HG02970 (cell line): ENCODE results near the gene RMND5A.
"Not testable (repeated sequence)": the region's sequence is repeated elsewhere in the genome, so short reads cannot be mapped to it uniquely, and the experiment has no call there.

Experiments
- ATAC-seq: cut with Tn5 transposase; IDR thresholded peaks from one replicate; pipeline ENCODE4 v1.9.1; 2021; ENCODE audit warnings: mild to moderate bottlenecking, moderate library complexity, moderate number of reproducible peaks; ENCODE audit not compliant: unreplicated experiment, low FRiP score

Gene RMND5A

GRCh38 chr2:86708126-86708525 lies 12.0 kb upstream of the RMND5A start:
- ATAC-seq, result not testable (repeated sequence)

DNA sequence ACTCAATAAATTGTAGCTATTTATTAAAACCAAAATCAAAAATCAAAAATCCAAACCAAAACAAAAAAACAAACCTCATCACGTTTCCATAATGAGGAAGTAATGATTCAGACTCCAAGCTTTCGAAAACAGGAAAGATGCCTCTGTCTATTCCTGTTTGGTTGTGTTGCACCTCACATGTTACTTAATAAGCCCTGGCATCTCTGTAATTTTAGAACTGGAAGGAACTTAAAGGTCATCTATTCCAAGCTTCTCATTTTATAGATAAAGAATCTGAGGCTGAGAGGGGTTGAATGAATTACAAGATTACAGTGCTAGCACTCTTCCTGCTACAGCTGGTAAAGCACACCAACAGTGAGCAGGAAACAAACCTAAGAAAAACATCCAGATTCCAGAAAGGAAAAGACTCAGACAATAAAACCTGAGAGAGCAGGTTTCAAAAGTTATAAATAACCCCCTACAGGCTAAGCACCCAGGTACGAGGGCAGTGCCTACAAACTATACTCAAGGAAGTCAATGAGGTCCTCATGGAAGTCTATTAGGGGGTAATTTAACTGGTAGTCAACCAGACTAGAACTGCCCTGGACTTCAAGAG lies 5.4 kb upstream of the RMND5A start:
- not testable (repeated sequence) for ATAC-seq

GRCh38 chr2:86719263-86719636 lies 841 bp upstream of the RMND5A start:
- not testable (repeated sequence) for ATAC-seq

- peak; percentile 11 for ATAC-seq
Measured at GRCh38 chr2:86720540-86721320, 639 bp downstream of the RMND5A start.

GRCh38 chr2:86725706-86726105 lies 5.6 kb downstream of the RMND5A start:
- ATAC-seq, result not testable (repeated sequence)

GRCh38 chr2:86732040-86732525 lies 12.0 kb downstream of the RMND5A start:
- ATAC-seq, result not testable (repeated sequence)

DNA sequence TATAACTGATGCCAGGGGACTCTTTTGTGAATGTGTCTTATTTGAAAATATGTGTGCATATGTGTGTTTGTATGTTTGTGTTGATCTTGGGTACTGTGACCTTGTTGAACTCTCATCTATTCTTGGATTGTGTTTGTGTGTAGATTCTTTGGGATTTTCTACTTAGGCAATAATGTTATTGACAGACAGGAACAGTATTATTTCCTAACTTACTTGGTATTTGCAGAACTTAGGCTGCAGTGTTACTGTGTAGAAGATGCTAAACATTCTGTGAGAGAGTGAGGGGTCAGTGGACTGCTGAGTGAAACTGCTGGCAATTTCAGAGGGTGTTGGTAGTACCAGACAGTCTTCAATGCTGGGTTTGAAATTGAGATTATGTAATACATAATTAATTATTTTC lies 12.7 kb downstream of the RMND5A start:
- ATAC-seq, result not testable (repeated sequence)

- not testable (repeated sequence) for ATAC-seq
Measured at GRCh38 chr2:86733528-86733927, 13.4 kb downstream of the RMND5A start.

DNA sequence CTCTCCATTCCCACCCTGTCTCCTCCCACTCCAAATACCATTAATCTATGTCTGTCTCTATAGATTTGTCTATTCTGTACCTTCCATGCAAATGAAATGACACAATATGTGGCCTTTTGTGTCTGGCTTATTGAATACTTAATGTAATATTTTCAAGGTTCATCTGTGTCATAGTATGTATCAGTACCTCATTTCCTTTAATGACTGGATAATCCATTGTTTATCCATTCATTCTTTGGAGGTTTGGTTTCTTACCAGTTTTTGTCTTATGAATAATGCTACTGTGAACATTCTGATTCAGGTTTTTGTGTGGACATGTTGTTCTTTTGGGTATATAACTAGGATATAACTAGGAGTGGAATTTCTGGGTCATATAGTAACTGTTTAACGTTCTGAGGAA lies 14.8 kb downstream of the RMND5A start:
- ATAC-seq, result not testable (repeated sequence)

- not testable (repeated sequence) for ATAC-seq
Measured at GRCh38 chr2:86739485-86739884, 19.4 kb downstream of the RMND5A start.

DNA sequence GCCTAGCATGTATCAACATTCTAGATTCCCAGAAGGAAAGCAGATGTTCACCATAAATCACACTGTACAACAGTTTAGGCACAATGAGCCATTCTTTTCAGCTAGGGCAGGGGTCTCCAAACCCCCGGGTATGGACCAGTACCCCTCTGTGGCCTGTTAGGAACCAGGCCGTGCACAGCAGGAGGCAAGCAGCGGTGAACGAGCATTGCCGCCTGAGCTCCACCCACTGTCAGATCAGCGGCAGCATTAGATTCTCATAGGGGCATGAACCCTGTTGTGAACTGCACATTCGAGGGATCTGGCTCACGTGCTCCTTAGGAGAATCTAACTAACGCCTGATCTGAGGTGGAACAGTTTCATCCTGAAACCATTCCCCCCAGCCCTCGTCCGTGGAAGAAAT lies 19.8 kb downstream of the RMND5A start:
- ATAC-seq, result not testable (repeated sequence)

- not testable (repeated sequence) for ATAC-seq
Measured at GRCh38 chr2:86741889-86742498, 21.9 kb downstream of the RMND5A start.

DNA sequence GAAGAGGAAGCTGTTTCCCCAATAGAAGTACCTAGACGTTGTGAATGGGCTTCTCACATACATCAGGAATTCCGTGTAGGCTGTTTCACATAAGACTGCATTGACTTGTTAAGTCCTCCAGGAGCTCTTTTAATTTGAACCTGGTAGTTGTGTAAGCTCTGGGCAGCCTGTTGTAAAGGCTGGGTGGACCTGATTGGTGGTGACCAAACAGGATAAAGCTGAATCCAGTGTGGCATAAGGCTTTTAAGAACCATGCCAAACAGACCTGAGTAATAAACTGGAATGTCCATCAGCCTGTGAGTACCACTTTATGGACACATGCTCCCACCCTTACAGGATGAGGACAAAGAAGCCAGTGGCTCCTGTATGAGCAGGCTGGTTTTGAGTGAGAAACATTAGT lies 24.1 kb downstream of the RMND5A start:
- no peak for ATAC-seq

GRCh38 chr2:86746939-86747338 lies 26.8 kb downstream of the RMND5A start:
- ATAC-seq, result no peak

DNA sequence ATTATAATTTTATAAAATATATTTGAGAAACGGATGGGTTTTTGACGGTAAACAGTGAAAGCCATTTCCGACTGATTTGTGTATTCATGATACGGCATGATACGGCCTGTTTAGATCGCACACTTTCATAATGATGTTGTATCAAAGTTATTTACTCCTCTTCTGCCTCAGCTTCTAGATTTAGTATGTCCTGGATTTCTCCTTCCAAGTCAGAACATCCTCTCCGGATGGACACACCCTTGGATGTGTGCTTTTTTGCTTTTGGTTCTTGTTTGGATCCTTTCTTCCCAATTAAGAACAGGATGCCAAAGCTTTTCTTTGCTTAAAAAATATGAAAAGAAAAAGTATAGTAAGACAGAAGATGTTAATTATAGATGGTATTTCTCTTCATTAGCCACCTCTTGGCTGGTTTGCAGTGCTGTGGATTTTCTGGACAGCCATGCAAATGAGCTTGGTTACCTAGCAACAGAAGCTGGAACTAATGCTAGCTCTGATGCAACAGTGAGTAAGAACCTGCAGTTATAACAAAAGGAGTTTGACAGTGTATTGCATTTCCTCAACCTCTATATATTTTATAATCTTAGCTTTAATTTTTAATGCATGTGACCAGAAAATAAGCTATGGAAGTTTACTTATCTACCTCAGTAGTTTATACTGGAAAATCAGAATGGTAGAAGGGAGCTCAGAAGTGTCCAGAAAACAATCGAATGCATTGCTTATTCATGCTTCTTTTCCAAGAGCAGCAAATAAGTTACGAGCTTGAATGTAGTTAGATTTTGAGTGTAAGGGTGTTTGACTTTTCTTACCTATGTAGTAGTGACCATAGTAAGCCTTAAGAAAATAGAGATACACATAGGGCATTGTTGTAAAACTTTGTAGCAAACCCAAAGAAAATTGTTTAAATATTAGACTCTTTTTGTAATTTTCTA lies 27.9 kb downstream of the RMND5A start:
- no peak for ATAC-seq

GRCh38 chr2:86750240-86750839 lies 30.2 kb downstream of the RMND5A start:
- no peak for ATAC-seq

DNA sequence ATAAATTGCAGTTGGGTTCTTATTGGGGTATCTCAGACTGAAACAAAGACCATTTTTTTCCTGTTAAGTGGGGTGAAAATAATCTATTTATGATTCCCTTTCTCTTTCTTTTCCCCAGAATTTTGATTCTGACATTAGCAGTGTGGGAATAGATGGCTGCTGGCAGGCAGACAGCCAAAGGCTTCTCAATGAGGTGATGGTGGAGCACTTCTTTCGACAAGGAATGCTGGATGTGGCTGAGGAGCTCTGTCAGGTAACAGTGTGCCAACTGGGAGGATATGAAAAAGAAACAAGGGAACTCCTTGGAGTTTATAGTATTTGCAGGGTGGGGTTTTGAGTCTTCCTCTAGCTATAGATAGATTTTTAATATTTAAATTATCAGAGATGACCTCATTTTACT lies 31.7 kb downstream of the RMND5A start:
- no peak for ATAC-seq

DNA sequence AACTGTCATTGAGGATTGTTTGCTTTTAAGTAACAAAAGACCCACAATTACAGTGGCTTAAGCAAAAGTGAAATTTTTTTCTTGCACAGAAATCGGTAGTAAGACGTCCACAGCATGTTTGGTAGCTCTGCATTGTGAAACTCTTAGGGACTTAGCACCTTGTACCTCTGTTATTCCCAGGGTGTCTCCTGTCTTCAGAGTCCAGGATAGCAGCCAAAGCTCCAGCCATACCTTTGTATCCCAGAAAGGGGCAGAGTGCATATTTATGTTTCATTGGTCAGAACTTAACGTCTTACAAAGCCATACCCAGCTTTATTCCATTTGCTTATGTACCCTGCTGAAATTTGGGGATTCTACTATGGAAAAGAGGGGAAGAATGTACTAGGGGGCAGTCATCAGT lies 32.8 kb downstream of the RMND5A start:
- ATAC-seq, result no peak

GRCh38 chr2:86753606-86754005 lies 33.5 kb downstream of the RMND5A start:
- no peak for ATAC-seq

DNA sequence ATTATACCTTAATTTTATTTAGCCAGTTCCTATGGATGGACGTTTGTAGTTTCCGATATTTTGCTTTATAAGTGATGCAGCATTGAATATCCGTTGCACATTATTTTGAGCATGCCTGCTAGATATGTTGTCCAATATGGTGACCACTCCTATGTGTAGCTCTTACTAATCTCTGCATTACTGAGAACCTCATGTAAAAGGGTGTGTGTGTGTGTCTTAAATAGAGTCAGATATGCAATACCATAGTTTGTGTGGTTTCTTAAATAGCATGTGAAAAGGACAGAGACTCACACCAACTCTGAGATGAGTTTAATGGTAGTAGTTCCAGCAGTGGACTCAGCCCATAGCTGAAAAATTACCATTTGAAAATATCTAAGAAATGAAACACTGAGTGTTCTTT lies 38.3 kb downstream of the RMND5A start:
- ATAC-seq, result no peak
